ENCODE data around the gene IPO7.

IPO7 gene

GRCh38 chr11:9495803-9496514, 111.5 kb downstream of the IPO7 start:
- DNase-seq, result no peak

Measured in C1 segment of cervical spinal cord (tissue), 14 donors.